ENCODE measurements around the gene PRG2.
A peak's percentile ranks its signal among the peaks of the same experiment; 100 is the strongest.
"Not testable (repeated sequence)": the region's sequence is repeated elsewhere in the genome, so short reads cannot be mapped to it uniquely, and the experiment has no call there.

The PRG2 gene

DNA sequence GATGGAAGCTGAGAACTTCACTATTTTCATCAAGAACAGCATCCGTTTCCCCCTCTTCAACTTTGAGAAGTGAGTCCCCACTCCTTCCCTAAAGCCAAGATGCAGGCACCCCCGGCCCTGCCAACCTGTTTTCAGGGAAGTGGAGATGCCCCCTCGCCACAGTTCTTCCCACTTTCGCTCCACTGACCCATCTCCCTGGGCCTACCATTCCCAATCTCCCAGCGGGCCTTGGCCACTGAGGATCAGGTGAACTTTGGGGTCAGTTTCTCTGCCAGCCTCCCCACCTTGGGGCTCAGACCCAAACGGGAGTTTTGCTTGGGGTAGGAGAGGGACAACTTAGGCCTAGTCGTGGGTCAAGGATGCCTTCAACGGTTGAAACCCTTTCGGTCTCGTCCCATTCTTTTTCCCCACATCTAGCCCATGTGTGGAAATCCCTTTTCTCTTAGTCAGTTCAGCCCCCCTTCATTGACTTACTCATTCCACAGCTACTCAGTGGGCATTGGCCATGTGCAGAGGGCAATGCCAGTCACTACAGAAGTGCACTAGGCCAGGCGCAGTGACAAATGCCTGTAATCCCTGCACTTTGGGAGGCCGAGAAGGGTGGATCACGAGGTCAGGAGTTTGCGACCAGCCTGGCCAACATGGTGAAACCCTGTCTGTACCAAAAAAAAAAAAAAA is 41.7 kb downstream of the PRG2 start:
- no peak overlapping the region for H3K4me3 Mint-ChIP-seq
- H3K27me3 Mint-ChIP-seq: peaks cover 55% of the 10 kb centered on the region
- CTCF ChIA-PET: interaction anchor here (0.7 to 4.2 kb wide), 11 partner anchors 8 to 169 kb away, joined by 3 to 22 read pairs (median 4); no protein-coding TSS in a partner anchor
- no peaks in the 10 kb centered on the region for H3K4me1 Mint-ChIP-seq
- no peak for DNase-seq
- no peaks in the 10 kb centered on the region for H3K36me3 Mint-ChIP-seq
- peak overlapping the region; percentile 42 for H3K27ac Mint-ChIP-seq
- peaks cover 2% of the 10 kb centered on the region for H3K9me3 Mint-ChIP-seq

DNA sequence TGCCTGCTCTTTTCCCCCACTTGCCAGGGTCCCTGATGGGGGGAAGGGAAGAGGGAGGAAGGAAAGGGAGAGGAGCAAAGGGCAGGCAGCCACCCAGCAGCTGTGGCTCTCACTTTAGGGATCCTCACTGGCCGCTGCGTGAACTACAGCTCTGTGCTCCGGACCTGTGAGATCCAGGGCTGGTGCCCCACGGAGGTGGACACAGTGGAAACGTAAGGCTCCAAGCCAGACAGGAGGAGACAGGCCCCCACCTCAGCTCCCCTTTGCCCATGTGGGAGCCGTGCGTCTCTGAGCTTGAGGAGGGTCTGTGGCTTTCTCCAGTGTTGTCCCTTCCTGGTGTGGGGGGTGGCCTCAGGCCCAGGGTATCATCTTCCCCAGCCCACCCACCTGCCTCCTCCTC is 42.4 kb downstream of the PRG2 start:
- no peak for DNase-seq
- Mint-ChIP-seq H3K4me1 (no peaks in the 10 kb centered on the region), H3K36me3 (no peaks in the 10 kb centered on the region), H3K27me3 (peaks cover 47% of the 10 kb centered on the region), H3K9me3 (peaks cover 2% of the 10 kb centered on the region), H3K4me3 (no peak overlapping the region), H3K27ac (no peak overlapping the region)
- CTCF ChIA-PET: interaction anchor here (1.1 to 4.2 kb wide), 8 partner anchors 9 to 170 kb away, joined by 3 to 22 read pairs (median 5); no protein-coding TSS in a partner anchor

DNA sequence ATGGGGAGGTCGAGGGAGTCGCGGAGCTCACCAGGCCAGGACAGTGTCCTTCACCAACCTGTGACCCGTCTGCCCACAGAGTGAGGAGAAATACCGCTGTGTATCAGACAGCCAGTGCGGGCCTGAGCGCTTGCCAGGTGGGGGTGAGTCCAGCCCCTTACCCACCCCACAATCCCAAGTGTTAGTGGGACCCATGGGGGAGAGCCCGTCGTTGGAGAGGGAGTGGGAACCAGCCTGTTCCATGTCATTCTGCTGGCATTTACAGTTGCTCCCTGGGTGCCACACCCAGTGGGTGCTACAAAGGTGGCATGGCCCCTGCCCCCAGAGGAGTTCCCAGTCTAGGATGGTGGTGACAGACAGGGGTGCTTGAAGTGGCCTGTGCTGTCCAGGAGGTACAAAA is 43.1 kb downstream of the PRG2 start:
- H3K27me3 Mint-ChIP-seq: peaks cover 41% of the 10 kb centered on the region
- peaks cover 2% of the 10 kb centered on the region for H3K9me3 Mint-ChIP-seq
- DNase-seq: no peak
- CTCF ChIA-PET: interaction anchor here (1.1 to 4.2 kb wide), 8 partner anchors 10 to 294 kb away, joined by 3 to 25 read pairs (median 9); no protein-coding TSS in a partner anchor
- H3K27ac Mint-ChIP-seq: no peak overlapping the region
- no peaks in the 10 kb centered on the region for H3K36me3 Mint-ChIP-seq
- no peaks in the 10 kb centered on the region for H3K4me1 Mint-ChIP-seq
- H3K4me3 Mint-ChIP-seq: no peak overlapping the region

DNA sequence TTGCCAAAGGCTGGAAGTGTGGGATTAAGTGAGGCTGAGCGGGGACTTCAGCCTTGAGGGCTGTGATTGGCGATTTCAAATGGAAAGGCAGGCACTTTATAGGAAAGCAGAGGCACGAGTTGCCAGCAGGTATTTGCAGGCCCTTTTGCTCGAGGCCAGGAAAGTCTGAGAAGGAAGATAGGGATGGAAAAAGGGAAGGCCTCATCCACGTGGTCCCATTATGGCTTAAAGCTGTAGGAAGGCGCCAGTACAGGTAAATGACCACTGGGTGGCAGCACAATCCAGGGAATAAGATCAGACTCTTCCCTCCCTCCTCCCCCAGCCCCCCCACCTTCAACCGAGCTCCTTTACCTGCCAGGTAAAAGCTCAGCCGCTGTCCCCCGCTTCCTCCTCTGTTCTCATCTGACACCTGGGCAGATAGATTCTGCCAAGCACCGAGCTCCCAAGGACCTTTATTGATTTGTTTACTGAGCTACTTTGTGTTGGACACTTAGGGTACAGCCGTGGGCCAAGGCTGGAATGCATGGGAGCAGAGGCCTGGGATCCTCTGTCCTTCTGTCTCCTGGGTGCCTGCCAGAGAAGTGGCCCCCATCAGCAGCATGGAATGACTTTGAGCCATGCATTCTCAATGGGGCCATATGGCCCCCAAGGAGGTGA is 44.8 kb downstream of the PRG2 start:
- Mint-ChIP-seq H3K27me3 (peaks cover 53% of the 10 kb centered on the region), H3K4me1 (no peaks in the 10 kb centered on the region), H3K9me3 (no peaks in the 10 kb centered on the region), H3K4me3 (no peak overlapping the region), H3K36me3 (no peaks in the 10 kb centered on the region), H3K27ac (no peak overlapping the region)
- peak; percentile 78 for DNase-seq
- CTCF ChIA-PET: interaction anchor here (0.8 to 4.2 kb wide), 24 partner anchors 9 to 295 kb away, joined by 3 to 25 read pairs (median 6); partner anchors contain the start of genes RTN4RL2, SLC43A3 and TNKS1BP1

DNA sequence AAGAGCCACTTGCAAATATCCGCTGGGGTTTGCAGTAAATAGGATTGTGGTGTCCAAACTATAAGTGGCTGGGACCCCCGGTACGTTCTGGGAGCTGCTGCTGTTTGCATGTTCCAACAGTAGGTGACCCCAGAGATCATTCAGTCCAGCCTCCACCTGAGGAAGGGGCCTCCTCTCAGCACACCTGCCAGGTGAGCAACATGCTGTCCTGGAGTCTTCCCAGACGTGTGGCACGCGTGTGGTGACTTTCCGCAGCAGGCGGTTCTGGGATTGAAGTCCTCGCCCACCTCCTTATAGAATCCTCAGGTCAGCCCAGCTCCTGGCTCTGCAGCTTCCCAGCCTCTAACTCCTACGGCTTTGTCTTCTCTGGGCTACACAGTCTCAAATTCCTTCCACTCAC is 45.6 kb downstream of the PRG2 start:
- Mint-ChIP-seq H3K27ac (no peak overlapping the region), H3K36me3 (no peaks in the 10 kb centered on the region), H3K4me3 (no peak overlapping the region), H3K27me3 (peaks cover 54% of the 10 kb centered on the region), H3K9me3 (no peaks in the 10 kb centered on the region), H3K4me1 (no peaks in the 10 kb centered on the region)
- CTCF ChIA-PET: interaction anchor here (0.8 to 4.2 kb wide), 7 partner anchors 19 to 139 kb away, joined by 3 to 22 read pairs (median 7); partner anchors contain the start of gene TNKS1BP1
- DNase-seq: no peak

DNA sequence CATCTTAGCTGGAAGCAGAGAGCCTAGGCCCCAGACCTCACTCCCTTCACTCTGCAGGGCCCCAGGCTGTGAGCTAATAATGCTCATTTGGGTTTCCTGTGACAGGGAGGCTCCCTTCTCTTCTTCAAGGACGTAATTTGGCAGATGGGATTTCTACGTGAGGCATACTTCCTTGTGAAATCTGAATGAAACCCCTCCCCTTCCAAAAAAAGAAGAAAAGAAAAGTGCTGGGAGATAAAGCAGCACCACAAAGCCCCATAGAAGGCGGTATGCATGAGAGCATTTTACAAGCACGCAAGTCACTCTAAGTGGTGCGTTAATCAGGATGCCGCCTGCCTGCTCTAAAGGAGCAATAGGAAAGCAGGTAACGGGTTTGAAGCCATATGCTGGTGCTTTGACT is 46.6 kb downstream of the PRG2 start:
- H3K27ac Mint-ChIP-seq: no peak overlapping the region
- H3K27me3 Mint-ChIP-seq: peaks cover 56% of the 10 kb centered on the region
- no peak overlapping the region for H3K4me3 Mint-ChIP-seq
- H3K9me3 Mint-ChIP-seq: no peaks in the 10 kb centered on the region
- no peaks in the 10 kb centered on the region for H3K4me1 Mint-ChIP-seq
- H3K36me3 Mint-ChIP-seq: no peaks in the 10 kb centered on the region
- CTCF ChIA-PET: interaction anchor here (0.7 to 2.0 kb wide), 5 partner anchors 114 to 301 kb away, joined by 3 to 8 read pairs (median 4); no protein-coding TSS in a partner anchor
- no peak for DNase-seq

DNA sequence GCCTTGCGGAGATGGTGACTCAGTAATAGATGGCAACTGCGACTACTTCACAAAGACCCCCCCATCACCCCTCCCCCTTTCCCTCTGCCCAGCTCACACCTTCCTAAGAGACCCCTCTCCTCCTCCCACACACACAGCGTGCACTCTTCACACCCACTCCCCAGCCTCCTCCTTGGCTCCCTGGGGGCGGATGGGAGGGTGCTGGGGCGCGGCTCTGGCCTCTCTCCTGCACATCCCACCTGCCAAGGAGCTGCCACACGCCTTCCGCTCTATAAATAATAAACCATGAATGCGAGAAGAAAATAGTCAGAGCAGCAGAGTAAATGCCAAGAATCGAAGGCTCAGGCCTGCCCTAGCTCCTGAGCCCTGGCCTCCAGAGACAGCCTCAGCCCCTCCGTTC is 47.7 kb downstream of the PRG2 start:
- no peak for DNase-seq
- H3K27ac Mint-ChIP-seq: no peak overlapping the region
- peaks cover 56% of the 10 kb centered on the region for H3K27me3 Mint-ChIP-seq
- no peaks in the 10 kb centered on the region for H3K4me1 Mint-ChIP-seq
- H3K4me3 Mint-ChIP-seq: no peak overlapping the region
- CTCF ChIA-PET: interaction anchor here (0.6 to 2.0 kb wide), 6 partner anchors 114 to 472 kb away, joined by 3 to 8 read pairs (median 4); no protein-coding TSS in a partner anchor
- no peaks in the 10 kb centered on the region for H3K36me3 Mint-ChIP-seq
- H3K9me3 Mint-ChIP-seq: no peaks in the 10 kb centered on the region

DNA sequence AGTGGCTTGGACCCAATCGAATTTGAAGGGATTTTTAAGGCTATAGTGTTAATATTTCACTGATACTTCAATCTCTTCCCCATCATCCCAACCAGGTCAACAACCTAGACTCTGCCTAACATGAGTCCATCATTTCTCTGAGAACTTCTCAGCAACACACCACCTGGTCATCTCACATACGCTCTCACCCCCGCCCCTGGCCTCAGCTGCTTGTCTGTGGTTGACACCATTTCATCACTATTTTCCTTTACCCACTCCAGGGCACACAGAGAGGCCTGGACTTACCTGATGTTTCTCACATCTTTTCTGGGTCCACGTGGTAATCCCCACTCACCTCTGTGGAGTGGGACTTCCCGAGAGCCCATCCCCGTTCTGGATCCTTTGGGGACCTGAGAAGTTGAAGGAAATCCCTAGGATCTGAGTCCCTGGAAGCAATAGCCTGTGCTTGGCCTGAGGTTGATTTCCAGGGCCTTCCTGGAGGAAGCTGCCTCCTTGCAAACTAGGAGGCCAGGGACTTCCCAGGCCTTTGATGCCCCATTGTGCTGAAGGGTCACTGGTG is 49.1 kb downstream of the PRG2 start:
- Mint-ChIP-seq H3K4me3 (no peak overlapping the region), H3K27me3 (peaks cover 43% of the 10 kb centered on the region), H3K36me3 (no peaks in the 10 kb centered on the region), H3K9me3 (no peaks in the 10 kb centered on the region), H3K4me1 (peaks cover 7% of the 10 kb centered on the region), H3K27ac (no peak overlapping the region)
- no peak for DNase-seq
- CTCF ChIA-PET: no interaction called here

DNA sequence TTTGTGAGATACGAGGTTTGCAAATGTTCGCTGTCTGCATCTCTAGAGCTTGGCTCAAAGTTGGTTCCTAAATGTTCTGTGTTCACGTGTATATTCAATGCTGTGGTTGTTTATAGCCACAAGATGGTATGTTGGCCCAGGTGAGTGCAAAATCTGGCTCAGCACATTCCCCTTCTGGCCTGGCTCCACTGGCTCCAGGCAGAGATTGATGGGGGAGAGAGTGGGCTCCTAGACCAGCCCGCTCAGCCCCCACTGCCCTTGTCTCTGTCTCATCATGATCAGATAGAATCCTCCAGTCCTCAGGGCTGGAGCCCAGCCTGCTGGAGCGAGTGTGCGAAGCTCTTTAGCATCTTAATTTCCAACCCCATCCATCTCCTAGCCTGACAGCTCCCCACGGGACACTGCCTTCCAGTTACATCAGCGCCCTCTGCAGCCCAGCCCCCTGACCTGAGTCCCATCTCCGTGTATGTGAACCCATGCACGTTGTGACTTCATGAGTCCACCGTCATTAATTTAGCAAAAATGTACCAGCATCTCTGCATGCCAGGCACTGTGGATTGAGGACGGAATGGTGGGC is 50.3 kb downstream of the PRG2 start:
- CTCF ChIA-PET: interaction anchor here (0.7 to 2.0 kb wide), 4 partner anchors 9 to 499 kb away, joined by 3 to 5 read pairs (median 4); no protein-coding TSS in a partner anchor
- Mint-ChIP-seq H3K27me3 (peaks cover 42% of the 10 kb centered on the region), H3K4me1 (peaks cover 14% of the 10 kb centered on the region)

DNA sequence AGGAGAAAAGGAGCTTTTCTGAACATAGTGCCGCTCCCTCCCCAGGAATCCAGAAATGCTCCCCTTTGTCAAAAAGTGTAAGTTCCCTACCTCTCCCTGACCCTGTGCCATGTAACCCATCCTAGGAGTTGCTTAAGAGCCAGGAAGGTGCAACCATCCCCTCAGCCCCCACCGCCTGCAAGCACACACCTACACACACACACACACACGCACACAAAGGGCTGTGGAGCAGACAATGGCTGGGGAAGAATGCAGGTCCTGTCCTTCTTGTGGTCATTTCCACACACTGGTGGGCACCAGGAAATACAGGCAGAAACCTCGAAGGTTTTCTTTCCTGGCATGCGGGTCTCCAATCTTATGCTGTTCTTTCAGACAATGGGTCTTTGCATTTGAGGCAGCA is 51.1 kb downstream of the PRG2 start:
- H3K36me3 Mint-ChIP-seq: peaks cover 8% of the 10 kb centered on the region
- CTCF ChIA-PET: interaction anchor here (0.7 to 2.0 kb wide), 4 partner anchors 9 to 498 kb away, joined by 3 to 5 read pairs (median 4); no protein-coding TSS in a partner anchor
- H3K4me3 Mint-ChIP-seq: no peak overlapping the region
- H3K9me3 Mint-ChIP-seq: no peaks in the 10 kb centered on the region
- peaks cover 22% of the 10 kb centered on the region for H3K4me1 Mint-ChIP-seq
- H3K27ac Mint-ChIP-seq: no peak overlapping the region
- no peak for DNase-seq
- H3K27me3 Mint-ChIP-seq: peaks cover 42% of the 10 kb centered on the region

More for the DNA sequence above, 50.3 kb downstream of the PRG2 start:
- no peak overlapping the region for H3K4me3 Mint-ChIP-seq
- peaks cover 2% of the 10 kb centered on the region for H3K36me3 Mint-ChIP-seq
- DNase-seq: no peak
- H3K9me3 Mint-ChIP-seq: no peaks in the 10 kb centered on the region
- no peak overlapping the region for H3K27ac Mint-ChIP-seq

DNA sequence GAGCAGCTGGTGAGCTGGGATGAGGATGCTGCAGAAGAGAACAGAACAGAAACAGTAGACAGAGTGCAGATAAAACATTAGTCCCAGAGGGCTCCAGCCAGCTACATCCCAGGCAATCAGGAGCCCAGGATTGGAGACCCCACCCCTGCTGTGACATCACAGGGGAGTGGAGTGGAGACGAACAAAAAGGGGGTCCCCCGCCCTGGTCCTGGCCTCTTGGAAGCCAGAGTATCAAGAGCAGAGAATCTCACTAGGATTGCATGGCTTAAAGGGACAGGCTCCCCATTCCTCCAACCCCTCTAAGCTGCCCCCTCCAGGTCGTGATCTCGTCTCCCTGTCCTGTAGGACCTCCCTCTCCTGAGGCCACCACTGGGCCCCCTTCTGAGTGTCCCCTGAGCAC is 52.3 kb downstream of the PRG2 start, which contains the start of gene P2RX3:
Gene P2RX3 (plus strand): TSS at position 211 of the 400 bp plus-strand sequence. CDS start 199 bp downstream, outside the sequence.
- Mint-ChIP-seq H3K27ac (no peak within 1 kb of the TSS), H3K36me3 (peaks cover 19% of the 10 kb centered on the region), H3K4me3 (no peak within 1 kb of the TSS), H3K4me1 (peaks cover 34% of the 10 kb centered on the region), H3K9me3 (no peaks in the 10 kb centered on the region), H3K27me3 (peaks cover 42% of the 10 kb centered on the region)
- CTCF ChIA-PET: interaction anchor here (0.9 to 4.8 kb wide), 4 partner anchors 12 to 87 kb away, joined by 3 to 23 read pairs (median 4); partner anchors contain the start of gene TNKS1BP1
- DNase-seq: no peak

DNA sequence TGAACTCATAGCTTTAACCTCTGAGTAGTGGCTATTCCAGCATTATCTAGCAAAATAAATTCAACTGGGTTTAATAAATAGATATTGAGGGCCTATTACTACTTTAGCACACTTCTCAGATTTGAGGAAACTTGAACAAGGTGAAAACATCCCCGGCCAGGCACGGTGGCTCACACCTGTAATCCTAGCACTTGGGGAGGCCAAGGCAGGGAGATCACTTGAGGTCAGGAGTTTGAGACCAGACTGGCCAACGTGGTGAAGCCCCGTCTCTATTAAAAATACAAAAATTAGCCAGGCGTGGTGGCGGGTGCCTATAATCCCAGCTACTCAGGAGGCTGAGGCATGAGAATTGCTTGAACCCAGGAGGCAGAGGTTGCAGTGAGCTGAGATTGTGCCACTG is 53.6 kb downstream of the PRG2 start:
- DNase-seq, H3K9me3 Mint-ChIP-seq: not testable (repeated sequence)
- Mint-ChIP-seq H3K4me3 (peak overlapping the region; percentile 90), H3K27ac (peak overlapping the region; percentile 98), H3K4me1 (peaks cover 41% of the 10 kb centered on the region), H3K36me3 (peaks cover 31% of the 10 kb centered on the region), H3K27me3 (peaks cover 41% of the 10 kb centered on the region)
- CTCF ChIA-PET: interaction anchor here (0.6 to 4.8 kb wide), 4 partner anchors 9 to 936 kb away, joined by 3 to 23 read pairs (median 3); partner anchors contain the start of gene TNKS1BP1
